Subcutaneous adipose tissue (tissue), 4 donors: ENCODE data around the gene EEPD1. TPM values are rescaled to one million over a fixed set of nuclear protein-coding genes. Genes with fewer than 3 reads are reported as not detected.

Source experiments
- total RNA-seq, 4 donors: library from RNA; depleted of rRNA; stranded (reverse); fragments of >200 nt; gene quantifications; one replicate each; pipeline ENCODE4 v1.1.0, GENCODE V29; 2016
- TF ChIP-seq, protein P1 (sequence below): fragments of 450-650 bp; IDR thresholded peaks from one replicate; pipeline ENCODE4 v1.5.1; 2016; ENCODE audit warnings: low read depth, mild to moderate bottlenecking, control low read depth, antibody characterized with exemption, moderate library complexity

The EEPD1 gene
- total RNA-seq, 4 donors from 2014 or later = 22.2 to 57.3 (median 23.8) TPM

DNA sequence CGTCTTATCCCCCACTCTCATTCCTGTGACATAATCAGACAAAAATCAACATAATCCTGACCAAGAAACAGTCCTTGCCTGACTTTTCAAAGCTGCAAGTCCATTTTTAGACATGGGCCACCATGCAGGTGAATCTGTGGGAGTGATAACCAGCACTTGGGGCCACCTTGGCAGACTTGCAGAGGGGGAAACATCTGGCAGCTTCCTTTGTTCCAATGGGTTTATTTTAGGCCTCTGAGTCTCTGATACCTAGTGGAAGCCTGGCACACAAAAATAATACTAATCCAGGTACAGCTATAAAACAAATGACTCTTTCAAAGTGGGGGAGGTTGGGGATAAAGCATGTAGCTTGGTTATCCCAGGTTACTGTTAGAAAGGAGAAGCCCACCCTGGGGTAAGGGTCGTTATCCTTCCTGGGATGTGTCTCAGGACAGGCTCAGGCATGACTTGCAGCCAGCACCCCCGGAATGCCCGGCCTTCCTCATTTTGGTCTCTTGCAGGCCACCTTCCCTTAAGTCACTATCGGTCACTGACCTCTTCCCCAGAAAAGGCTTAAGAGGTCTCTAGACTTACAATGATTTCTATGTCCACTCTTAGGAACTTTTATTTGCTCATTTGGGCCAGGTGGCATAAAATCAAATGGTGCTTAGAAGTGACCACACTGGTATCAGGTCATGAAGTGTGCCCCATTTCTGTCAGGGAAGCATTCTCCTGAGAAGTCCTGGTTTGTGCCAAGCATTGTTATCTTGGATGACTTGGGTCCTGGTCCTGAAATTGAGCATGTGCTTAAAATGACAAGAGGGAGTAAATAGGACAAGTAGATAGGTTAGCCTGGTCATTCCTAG is 37.6 kb downstream of the EEPD1 start:
- TF ChIP-seq, protein P1, sequence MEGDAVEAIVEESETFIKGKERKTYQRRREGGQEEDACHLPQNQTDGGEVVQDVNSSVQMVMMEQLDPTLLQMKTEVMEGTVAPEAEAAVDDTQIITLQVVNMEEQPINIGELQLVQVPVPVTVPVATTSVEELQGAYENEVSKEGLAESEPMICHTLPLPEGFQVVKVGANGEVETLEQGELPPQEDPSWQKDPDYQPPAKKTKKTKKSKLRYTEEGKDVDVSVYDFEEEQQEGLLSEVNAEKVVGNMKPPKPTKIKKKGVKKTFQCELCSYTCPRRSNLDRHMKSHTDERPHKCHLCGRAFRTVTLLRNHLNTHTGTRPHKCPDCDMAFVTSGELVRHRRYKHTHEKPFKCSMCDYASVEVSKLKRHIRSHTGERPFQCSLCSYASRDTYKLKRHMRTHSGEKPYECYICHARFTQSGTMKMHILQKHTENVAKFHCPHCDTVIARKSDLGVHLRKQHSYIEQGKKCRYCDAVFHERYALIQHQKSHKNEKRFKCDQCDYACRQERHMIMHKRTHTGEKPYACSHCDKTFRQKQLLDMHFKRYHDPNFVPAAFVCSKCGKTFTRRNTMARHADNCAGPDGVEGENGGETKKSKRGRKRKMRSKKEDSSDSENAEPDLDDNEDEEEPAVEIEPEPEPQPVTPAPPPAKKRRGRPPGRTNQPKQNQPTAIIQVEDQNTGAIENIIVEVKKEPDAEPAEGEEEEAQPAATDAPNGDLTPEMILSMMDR = no peak

DNA sequence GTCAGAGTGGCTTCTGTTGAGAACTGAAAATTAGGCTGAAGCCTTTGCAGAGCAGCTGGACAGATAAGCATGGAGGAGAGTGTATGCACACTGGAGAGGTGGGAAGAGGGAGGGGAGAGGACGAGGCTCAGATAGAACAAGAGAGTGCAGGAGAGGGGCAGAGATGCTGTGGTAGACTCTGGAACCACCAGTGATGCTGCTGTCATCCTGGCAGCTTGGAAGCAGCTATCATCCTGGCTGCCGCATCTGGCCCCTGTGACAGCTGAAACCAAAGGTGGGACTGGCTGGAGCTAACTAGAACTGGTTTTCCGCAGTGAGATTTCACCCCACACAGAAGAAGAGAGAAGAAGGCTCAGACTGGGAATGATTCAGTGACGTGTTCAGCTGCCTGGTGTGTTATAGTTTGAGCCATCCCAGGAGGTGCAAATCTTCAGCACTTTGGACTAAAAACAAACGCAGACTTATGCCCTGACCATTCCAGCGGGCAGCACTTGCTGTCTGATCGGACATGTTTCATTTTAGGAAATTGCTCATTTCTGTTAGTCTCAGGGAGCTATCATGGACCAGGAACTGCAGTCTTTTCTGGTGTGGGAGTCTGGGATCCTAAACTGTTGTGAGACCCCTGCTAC is 38.4 kb downstream of the EEPD1 start:
- TF ChIP-seq, protein P1 = no peak

DNA sequence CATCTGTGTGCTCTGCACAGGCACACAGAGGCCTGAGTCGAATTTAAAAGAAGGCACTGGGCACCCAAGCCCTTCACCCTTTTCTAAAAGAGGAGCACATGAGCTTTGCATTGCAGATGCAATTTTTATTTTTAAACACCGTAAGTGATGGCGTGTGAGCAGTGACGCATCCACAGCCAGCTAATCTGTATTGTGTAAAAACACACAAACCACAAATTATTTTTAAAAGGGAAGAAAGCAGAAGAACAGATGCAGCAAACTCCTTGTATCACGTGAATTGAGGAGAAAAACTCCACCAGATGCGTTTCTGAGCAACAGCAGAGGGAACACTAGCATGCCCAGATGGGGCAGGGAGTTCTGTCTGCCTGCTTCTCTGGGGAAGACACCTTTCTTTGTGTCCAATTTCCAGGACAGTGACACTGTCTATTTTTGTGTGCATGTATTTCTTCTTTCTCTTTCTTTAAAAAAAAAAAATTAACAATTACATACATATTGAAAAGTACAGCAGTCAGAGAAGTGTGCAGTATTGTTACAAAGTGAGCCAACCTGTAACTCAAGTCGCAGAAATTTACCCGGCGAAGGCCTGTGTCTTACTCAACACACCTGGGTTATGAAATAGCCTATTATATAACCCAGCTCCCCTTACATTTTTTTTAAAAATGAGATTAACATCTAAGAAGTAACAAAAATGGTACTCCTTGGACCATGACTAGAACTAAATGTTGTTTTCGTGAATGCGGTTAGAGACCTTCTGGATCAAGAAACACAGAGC is 39.2 kb downstream of the EEPD1 start:
- TF ChIP-seq, protein P1 = no peak

DNA sequence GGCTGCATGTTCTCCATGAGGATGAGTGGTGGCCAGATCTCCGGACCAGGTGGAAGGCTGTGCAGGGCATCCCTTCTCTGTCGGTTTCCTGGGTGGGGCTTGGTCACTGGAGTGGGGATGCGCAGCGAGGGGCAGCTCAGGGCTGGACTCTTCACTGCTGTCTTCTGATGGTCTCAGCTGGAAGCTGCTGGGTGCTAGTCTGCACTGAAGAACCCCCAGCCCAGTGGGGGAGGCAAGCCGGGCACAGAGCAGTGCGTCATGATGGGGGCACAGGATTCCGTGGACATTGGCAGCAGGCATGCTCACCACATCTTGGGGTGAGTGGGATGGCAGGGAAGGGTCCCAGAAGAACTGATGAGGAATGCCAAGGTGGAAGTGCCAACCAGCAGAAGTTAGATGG is 39.8 kb downstream of the EEPD1 start:
- TF ChIP-seq, protein P1 = no peak

DNA sequence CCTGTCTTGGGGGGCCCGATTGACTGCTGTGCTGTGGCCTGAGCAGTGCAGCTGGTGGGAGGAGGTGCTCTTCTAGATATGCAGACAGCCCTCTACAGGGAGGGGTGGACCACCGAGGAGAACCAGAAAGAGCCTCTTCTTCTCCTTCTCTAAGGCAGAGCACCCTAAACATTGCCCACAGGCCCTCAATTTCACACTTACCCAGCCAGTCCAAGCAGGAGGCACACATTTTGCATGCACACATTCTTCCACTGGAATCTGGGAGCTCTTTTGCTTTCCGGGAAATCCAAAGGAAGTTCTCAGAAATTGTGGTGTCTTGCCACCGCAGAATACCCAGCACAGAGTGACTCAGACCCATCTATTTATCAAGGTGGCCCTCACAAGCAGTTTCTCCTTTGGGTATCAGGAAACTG is 45.8 kb downstream of the EEPD1 start:
- TF ChIP-seq, protein P1 = no peak

DNA sequence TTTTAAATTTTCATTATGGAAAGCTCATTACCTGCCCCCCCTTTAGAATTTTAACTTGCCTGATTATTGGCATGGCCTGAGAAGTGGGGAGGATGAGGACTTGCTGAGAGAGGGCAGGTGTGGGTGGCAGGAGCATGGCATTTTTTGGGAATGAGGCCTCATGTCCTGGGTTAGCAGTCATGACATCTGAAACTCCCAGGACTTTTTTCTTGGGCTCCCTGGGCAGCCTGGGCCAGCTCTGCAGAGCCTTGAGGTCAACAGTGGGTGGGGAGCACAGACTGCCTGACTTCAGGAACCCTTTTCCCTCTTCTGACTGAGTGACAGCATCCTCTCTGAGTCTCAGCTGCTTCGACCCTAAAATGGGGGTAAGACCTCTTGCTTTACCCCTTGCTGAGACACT is 46.3 kb downstream of the EEPD1 start:
- TF ChIP-seq, protein P1 = no peak
